Hepatocyte (in vitro differentiated cells): ENCODE results near the gene TRPT1.

Experiments used
- CTCF ChIP-seq: fragments of 200-600 bp; sonication (generic); IDR thresholded peaks from 2 replicates; pipeline ENCODE4 v1.5.1; 2016; ENCODE audit warnings: antibody characterized with exemption, mild to moderate bottlenecking; ENCODE audit not compliant: poor library complexity
- EZH2 ChIP-seq: fragments of 200-600 bp; sonication (generic); IDR thresholded peaks from 2 replicates; pipeline ENCODE4 v1.6.1; 2016; ENCODE audit warnings: antibody characterized with exemption, mild to moderate bottlenecking, borderline replicate concordance
- EZH2phosphoT487 ChIP-seq: fragments of 200-600 bp; sonication (generic); IDR thresholded peaks from one replicate; pipeline ENCODE4 v1.6.1; 2018; ENCODE audit warnings: antibody characterized with exemption, mild to moderate bottlenecking, low read depth, moderate library complexity; ENCODE audit not compliant: unreplicated experiment, severe bottlenecking

- TF ChIP-seq EZH2 (no peak), CTCF (no peak), EZH2phosphoT487 (no peak)
Observed at GRCh38 chr11:64258946-64259532, 33.1 kb upstream of the TRPT1 start.
